SK-N-SH treated with all-trans-retinoic acid at 6 μM for 48 hours (cell line): ENCODE measurements around the gene SEMA5A.
A peak's percentile ranks its signal among the peaks of the same experiment; 100 is the strongest.

Experiments
- ATAC-seq: fragments of 200-7000 bp; cut with Tn5 transposase; 3 replicates; pipeline ENCODE4 v1.9.1; 2020; ENCODE audit warnings: mild to moderate bottlenecking, moderate library complexity
- ARNTL ChIP-seq: fragments of 450-650 bp; formaldehyde crosslinking; IDR thresholded peaks from 2 replicates; pipeline ENCODE4 v1.5.0; 2020; ENCODE audit warnings: low read depth, mild to moderate bottlenecking, moderate library complexity, borderline replicate concordance
- BACH2 ChIP-seq: fragments of 250-450 bp; sonication (Bioruptor Pico); IDR thresholded peaks from 2 replicates; pipeline ENCODE4 v1.9.0; 2021; ENCODE audit warnings: mild to moderate bottlenecking, borderline replicate concordance
- CSDC2 ChIP-seq: fragments of 250-450 bp; sonication (Bioruptor Pico); IDR thresholded peaks from 2 replicates; pipeline ENCODE4 v1.5.0; 2020; ENCODE audit warnings: mild to moderate bottlenecking, moderate library complexity
- ESRRG ChIP-seq: fragments of 250-450 bp; sonication (Bioruptor Pico); IDR thresholded peaks from 2 replicates; pipeline ENCODE4 v1.6.1; 2021; ENCODE audit warnings: mild to moderate bottlenecking
- GLIS3 ChIP-seq: fragments of 250-450 bp; sonication (Bioruptor Pico); IDR thresholded peaks from 2 replicates; pipeline ENCODE4 v1.5.0; 2020; ENCODE audit warnings: mild to moderate bottlenecking, moderate library complexity
- OSR1 ChIP-seq: fragments of 250-450 bp; sonication (Bioruptor Pico); IDR thresholded peaks from 2 replicates; pipeline ENCODE4 v1.8.0; 2022; ENCODE audit warnings: moderate library complexity, mild to moderate bottlenecking, inconsistent platforms
- PPARA ChIP-seq: fragments of 250-450 bp; sonication (Bioruptor Pico); IDR thresholded peaks from 2 replicates; pipeline ENCODE4 v1.5.0; 2020; ENCODE audit warnings: mild to moderate bottlenecking, borderline replicate concordance
- RARB ChIP-seq: fragments of 250-450 bp; sonication (Bioruptor Pico); IDR thresholded peaks from 2 replicates; pipeline ENCODE4 v1.8.0; 2021; ENCODE audit warnings: mild to moderate bottlenecking, moderate library complexity
- TCF4 ChIP-seq: fragments of 250-450 bp; sonication (Bioruptor Pico); IDR thresholded peaks from 2 replicates; pipeline ENCODE4 v1.8.0; 2021; ENCODE audit warnings: mild to moderate bottlenecking, moderate library complexity, borderline replicate concordance
- TOX ChIP-seq: fragments of 250-450 bp; sonication (Bioruptor Pico); IDR thresholded peaks from 2 replicates; pipeline ENCODE4 v1.8.0; 2021; ENCODE audit warnings: mild to moderate bottlenecking, moderate library complexity, borderline replicate concordance
- ZC3H10 ChIP-seq: fragments of 250-450 bp; sonication (Bioruptor Pico); IDR thresholded peaks from 2 replicates; pipeline ENCODE4 v1.5.1; 2021; ENCODE audit warnings: mild to moderate bottlenecking, moderate library complexity
- ZFP3 ChIP-seq: fragments of 250-450 bp; sonication (Bioruptor Pico); IDR thresholded peaks from 2 replicates; pipeline ENCODE4 v1.5.0; 2020; ENCODE audit warnings: mild to moderate bottlenecking, moderate library complexity
- ZFP30 ChIP-seq: fragments of 450-650 bp; formaldehyde crosslinking; IDR thresholded peaks from 2 replicates; pipeline ENCODE4 v1.5.0; 2022; ENCODE audit warnings: mild to moderate bottlenecking, moderate library complexity
- ZNF565 ChIP-seq: fragments of 450-650 bp; formaldehyde crosslinking; conservative IDR thresholded peaks from 2 replicates; pipeline ENCODE4 v1.5.0; 2020; ENCODE audit warnings: low read depth, mild to moderate bottlenecking, moderate library complexity
- ZNF70 ChIP-seq: fragments of 450-650 bp; formaldehyde crosslinking; IDR thresholded peaks from 2 replicates; pipeline ENCODE4 v1.5.0; 2020; ENCODE audit warnings: mild to moderate bottlenecking, moderate library complexity
- ZNF8 ChIP-seq: fragments of 450-650 bp; formaldehyde crosslinking; IDR thresholded peaks from 2 replicates; pipeline ENCODE4 v1.5.0; 2020; ENCODE audit warnings: mild to moderate bottlenecking, moderate library complexity
- TF ChIP-seq, protein P1 (sequence below): fragments of 250-450 bp; sonication (Bioruptor Pico); IDR thresholded peaks from 2 replicates; pipeline ENCODE4 v1.5.1; 2020; ENCODE audit warnings: low read depth, mild to moderate bottlenecking, moderate library complexity
- TF ChIP-seq, protein P2 (sequence below): fragments of 250-450 bp; sonication (Bioruptor Pico); IDR thresholded peaks from 2 replicates; pipeline ENCODE4 v1.5.0; 2020; ENCODE audit warnings: mild to moderate bottlenecking, moderate library complexity
- TF ChIP-seq, protein P3 (sequence below): fragments of 250-450 bp; sonication (Bioruptor Pico); IDR thresholded peaks from 2 replicates; pipeline ENCODE4 v1.8.0; 2021; ENCODE audit warnings: low read depth, mild to moderate bottlenecking, moderate library complexity, borderline replicate concordance
- TF ChIP-seq, protein P4 (sequence below): fragments of 250-450 bp; sonication (Bioruptor Pico); IDR thresholded peaks from 2 replicates; pipeline ENCODE4 v1.5.1; 2021; ENCODE audit warnings: mild to moderate bottlenecking, moderate library complexity

The SEMA5A gene

DNA sequence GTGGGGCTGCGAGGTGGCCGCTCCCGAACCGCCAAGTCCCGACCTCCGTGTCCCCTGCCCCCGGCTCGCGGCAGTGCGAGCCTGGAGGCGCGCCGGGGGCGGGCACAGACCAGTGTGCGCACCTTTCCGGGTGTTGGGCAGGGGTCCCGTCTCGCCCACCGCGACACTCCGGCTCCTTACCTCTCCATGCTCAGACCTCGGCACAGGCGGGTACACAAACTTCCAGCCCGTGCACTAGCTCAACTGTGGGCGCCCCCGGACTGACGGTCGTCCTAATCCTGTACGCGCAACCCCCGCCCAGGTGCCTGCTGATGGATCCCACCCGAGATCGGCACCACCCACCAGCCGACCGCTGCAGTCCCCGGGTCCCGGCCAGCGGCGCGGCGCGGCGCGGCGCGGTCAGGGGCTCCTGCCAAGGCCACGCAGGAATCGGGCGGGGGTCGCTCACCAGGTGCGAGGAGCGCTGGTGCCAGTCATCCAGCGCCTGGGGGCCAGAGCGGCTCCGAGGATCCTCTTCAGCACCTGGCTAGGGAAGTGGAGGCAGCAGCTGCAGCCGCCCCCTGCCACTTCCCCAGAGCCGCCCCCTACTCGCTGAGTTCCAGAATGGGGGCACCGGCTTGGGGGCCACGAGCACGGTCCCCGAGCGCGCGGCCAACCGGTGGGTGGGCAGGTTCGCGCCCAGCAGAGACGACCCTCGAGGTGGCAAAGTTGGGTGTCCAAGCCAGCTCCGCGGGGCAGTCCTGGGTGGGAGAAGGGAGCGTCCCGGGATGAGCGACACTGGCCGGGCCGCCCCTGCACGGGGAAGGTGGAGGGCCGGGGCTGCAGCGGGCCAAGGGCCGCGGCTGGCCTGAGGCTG, 511 bp downstream of the SEMA5A start:
- peak; percentile 22 for ATAC-seq
- TF ChIP-seq PPARA (CRISPR knock-in tag) (no peak), TCF4 (no peak), OSR1 (no peak), ZNF565 (CRISPR knock-in tag) (no peak), GLIS3 (CRISPR knock-in tag) (no peak), ESRRG (CRISPR knock-in tag) (no peak), ZNF8 (CRISPR knock-in tag) (no peak), ZFP3 (no peak), BACH2 (CRISPR knock-in tag) (no peak), TOX (no peak), ARNTL (CRISPR knock-in tag) (no peak), RARB (CRISPR knock-in tag) (no peak), ZFP30 (CRISPR knock-in tag) (no peak)
- TF ChIP-seq, protein P1, sequence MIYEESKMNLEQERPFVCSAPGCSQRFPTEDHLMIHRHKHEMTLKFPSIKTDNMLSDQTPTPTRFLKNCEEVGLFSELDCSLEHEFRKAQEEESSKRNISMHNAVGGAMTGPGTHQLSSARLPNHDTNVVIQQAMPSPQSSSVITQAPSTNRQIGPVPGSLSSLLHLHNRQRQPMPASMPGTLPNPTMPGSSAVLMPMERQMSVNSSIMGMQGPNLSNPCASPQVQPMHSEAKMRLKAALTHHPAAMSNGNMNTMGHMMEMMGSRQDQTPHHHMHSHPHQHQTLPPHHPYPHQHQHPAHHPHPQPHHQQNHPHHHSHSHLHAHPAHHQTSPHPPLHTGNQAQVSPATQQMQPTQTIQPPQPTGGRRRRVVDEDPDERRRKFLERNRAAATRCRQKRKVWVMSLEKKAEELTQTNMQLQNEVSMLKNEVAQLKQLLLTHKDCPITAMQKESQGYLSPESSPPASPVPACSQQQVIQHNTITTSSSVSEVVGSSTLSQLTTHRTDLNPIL, result no peak
- TF ChIP-seq, protein P2, sequence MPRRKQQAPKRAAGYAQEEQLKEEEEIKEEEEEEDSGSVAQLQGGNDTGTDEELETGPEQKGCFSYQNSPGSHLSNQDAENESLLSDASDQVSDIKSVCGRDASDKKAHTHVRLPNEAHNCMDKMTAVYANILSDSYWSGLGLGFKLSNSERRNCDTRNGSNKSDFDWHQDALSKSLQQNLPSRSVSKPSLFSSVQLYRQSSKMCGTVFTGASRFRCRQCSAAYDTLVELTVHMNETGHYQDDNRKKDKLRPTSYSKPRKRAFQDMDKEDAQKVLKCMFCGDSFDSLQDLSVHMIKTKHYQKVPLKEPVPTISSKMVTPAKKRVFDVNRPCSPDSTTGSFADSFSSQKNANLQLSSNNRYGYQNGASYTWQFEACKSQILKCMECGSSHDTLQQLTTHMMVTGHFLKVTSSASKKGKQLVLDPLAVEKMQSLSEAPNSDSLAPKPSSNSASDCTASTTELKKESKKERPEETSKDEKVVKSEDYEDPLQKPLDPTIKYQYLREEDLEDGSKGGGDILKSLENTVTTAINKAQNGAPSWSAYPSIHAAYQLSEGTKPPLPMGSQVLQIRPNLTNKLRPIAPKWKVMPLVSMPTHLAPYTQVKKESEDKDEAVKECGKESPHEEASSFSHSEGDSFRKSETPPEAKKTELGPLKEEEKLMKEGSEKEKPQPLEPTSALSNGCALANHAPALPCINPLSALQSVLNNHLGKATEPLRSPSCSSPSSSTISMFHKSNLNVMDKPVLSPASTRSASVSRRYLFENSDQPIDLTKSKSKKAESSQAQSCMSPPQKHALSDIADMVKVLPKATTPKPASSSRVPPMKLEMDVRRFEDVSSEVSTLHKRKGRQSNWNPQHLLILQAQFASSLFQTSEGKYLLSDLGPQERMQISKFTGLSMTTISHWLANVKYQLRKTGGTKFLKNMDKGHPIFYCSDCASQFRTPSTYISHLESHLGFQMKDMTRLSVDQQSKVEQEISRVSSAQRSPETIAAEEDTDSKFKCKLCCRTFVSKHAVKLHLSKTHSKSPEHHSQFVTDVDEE (CRISPR knock-in tag), result no peak
- TF ChIP-seq, protein P3, sequence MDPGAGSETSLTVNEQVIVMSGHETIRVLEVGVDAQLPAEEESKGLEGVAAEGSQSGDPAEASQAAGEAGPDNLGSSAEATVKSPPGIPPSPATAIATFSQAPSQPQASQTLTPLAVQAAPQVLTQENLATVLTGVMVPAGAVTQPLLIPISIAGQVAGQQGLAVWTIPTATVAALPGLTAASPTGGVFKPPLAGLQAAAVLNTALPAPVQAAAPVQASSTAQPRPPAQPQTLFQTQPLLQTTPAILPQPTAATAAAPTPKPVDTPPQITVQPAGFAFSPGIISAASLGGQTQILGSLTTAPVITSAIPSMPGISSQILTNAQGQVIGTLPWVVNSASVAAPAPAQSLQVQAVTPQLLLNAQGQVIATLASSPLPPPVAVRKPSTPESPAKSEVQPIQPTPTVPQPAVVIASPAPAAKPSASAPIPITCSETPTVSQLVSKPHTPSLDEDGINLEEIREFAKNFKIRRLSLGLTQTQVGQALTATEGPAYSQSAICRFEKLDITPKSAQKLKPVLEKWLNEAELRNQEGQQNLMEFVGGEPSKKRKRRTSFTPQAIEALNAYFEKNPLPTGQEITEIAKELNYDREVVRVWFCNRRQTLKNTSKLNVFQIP (CRISPR knock-in tag), result no peak
- TF ChIP-seq, all 23 proteins: peak for 0

DNA sequence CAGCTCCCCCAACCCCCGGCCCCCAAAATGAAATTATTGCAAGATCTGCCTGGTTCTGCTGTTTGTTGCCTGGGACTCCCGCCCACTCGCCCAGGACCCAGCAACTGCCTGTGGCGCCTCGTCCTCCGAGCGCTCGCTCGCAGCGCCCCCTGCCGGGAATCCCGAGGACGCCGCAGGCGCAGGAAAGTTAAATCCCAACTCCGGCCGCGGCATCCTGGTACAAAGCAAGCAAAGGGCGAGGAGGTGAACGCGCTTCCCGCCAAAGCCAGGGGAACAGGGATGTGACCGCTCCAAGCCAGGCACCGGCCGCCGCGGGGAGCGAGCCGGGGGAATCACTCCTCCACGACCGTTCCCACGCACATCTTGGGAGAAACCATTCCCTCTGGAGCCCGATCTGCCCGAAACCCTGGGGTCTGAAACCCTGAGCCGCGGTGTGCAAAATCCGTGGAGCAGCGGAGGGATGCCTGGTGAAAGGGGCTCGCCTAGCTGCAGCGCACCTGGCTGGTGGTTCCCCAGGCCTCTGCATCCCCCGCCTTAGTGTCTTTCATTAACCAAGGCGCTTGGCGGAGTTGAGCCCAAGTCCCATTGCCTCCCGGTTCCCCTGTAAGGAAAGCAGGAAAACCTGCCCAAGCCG, 1.3 kb downstream of the SEMA5A start:
- TF ChIP-seq RARB (CRISPR knock-in tag) (no peak), ZNF70 (CRISPR knock-in tag) (peak; percentile 69), CSDC2 (CRISPR knock-in tag) (no peak), ZC3H10 (CRISPR knock-in tag) (no peak), ARNTL (CRISPR knock-in tag) (no peak), ZNF565 (CRISPR knock-in tag) (no peak)
- ATAC-seq, result peak; percentile 89

DNA sequence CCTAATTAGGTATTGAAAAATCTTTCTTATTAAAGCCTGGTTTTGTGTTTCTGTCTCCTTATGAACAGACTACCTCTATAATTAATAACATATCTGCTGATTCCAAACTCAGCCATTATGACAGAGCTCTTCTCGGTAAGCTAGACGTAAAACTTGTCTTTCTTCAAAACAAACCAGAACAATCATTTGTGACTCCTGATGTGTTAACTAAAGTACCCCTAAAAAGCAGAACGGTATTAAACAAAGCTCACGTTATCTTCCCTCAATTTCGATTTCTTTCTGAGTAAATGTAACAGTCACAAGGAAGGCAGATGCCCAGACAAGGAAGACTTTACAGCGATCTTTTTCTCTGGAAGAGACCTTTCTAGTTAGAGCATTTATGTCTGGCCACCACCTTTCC, 1.8 kb downstream of the SEMA5A start:
- ATAC-seq, result peak; percentile 31
- TF ChIP-seq, protein P1, result no peak
- TF ChIP-seq, protein P4, sequence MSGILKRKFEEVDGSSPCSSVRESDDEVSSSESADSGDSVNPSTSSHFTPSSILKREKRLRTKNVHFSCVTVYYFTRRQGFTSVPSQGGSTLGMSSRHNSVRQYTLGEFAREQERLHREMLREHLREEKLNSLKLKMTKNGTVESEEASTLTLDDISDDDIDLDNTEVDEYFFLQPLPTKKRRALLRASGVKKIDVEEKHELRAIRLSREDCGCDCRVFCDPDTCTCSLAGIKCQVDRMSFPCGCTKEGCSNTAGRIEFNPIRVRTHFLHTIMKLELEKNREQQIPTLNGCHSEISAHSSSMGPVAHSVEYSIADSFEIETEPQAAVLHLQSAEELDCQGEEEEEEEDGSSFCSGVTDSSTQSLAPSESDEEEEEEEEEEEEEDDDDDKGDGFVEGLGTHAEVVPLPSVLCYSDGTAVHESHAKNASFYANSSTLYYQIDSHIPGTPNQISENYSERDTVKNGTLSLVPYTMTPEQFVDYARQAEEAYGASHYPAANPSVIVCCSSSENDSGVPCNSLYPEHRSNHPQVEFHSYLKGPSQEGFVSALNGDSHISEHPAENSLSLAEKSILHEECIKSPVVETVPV (CRISPR knock-in tag), result no peak
- no peak for TF ChIP-seq GLIS3 (CRISPR knock-in tag)
- no peak for TF ChIP-seq PPARA (CRISPR knock-in tag)
- no peak for TF ChIP-seq TOX
- TF ChIP-seq, protein P2 (CRISPR knock-in tag), result no peak
- TF ChIP-seq TCF4, result no peak
- TF ChIP-seq CSDC2 (CRISPR knock-in tag), result no peak
- no peak for TF ChIP-seq ZFP3
- TF ChIP-seq ZNF8 (CRISPR knock-in tag), result no peak
- no peak for TF ChIP-seq BACH2 (CRISPR knock-in tag)
- TF ChIP-seq ZNF565 (CRISPR knock-in tag), result no peak
